ENCODE results near the gene GNG4. TPM values are rescaled to one million over a fixed set of nuclear protein-coding genes. Genes with fewer than 3 reads are reported as not detected.
"Not testable (repeated sequence)": the region's sequence is repeated elsewhere in the genome, so short reads cannot be mapped to it uniquely, and the experiment has no call there.

The GNG4 gene
- total and polyA plus RNA-seq, 12 donors: 0.04 to 0.15 (median 0.06) TPM; not detected in 9

DNA sequence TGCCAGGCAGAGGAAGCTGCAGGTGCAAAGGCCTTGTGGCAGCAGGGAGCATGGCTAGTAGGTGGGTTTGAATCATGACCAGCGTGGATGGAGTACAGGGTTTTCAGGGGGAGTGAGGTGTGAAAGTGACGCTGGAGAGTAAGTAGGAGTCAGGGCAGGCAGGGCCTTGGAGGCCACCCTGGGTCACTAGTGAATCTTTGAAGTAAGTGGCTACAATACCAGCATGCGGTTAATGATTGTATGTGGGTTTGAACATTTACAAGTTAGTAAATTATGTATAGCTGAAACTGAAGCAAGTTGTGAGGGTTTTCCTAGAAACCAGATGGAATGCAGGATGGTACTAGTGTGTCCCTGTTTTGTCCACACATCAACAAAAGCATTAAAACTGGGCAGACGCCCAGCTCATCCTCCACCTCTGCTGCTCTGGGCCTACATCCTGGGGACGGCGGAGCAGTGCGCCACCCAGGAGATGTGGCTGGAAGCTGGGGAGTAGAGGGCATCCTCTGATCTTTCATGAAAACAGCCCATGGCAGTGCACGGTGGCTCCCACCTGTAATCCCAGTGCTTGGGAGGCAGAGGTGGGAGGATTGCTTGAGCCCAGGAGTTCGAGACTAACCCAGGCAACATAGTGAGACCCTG lies 104.2 kb downstream of the GNG4 start:
- TF ChIP-seq, protein P1, sequence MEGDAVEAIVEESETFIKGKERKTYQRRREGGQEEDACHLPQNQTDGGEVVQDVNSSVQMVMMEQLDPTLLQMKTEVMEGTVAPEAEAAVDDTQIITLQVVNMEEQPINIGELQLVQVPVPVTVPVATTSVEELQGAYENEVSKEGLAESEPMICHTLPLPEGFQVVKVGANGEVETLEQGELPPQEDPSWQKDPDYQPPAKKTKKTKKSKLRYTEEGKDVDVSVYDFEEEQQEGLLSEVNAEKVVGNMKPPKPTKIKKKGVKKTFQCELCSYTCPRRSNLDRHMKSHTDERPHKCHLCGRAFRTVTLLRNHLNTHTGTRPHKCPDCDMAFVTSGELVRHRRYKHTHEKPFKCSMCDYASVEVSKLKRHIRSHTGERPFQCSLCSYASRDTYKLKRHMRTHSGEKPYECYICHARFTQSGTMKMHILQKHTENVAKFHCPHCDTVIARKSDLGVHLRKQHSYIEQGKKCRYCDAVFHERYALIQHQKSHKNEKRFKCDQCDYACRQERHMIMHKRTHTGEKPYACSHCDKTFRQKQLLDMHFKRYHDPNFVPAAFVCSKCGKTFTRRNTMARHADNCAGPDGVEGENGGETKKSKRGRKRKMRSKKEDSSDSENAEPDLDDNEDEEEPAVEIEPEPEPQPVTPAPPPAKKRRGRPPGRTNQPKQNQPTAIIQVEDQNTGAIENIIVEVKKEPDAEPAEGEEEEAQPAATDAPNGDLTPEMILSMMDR (IDR thresholded peaks at IDR 0.05): no peak
- Histone ChIP-seq H3K27ac (no peak overlapping the region), H3K27me3 (peaks cover 0 to 7% (median 0%) of the 10 kb centered on the region in 7 donors), H3K9me3 (no peaks in the 10 kb centered on the region), H3K36me3 (no peaks in the 10 kb centered on the region), H3K4me1 (no peaks in the 10 kb centered on the region), H3K4me3 (no peak overlapping the region)
- WGBS, 2 donors: 92 to 93% methylated on average over 9 of the region's 9 CpGs
- DNase-seq: no peak
- ATAC-seq: no peak
- intact Hi-C loops (cut with DNase I): no loop called here

DNA sequence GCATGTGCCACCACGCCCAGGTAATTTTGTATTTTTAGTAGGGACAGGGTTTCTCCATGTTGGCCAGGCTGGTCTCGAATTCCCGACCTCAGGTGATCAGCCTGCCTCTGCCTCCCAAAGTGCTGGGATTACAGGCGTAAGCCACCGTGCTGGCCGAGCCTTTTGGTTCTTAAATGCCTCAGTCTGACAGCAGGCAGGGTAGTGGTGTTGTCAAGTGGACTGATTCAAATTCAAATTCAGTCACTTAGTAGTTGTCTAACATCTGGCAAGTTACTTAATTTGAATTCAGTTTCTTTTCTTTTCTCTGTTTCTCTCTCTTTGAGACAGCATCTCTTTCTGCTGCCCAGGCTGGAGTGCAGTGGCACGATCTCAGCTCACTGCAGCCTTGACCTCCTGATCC lies 106.7 kb downstream of the GNG4 start:
- H3K4me3 ChIP-seq; H3K4me1 ChIP-seq; intact Hi-C loops (cut with DNase I); DNase-seq; H3K36me3 ChIP-seq; ATAC-seq; H3K27ac ChIP-seq; H3K9me3 ChIP-seq; H3K27me3 ChIP-seq: not testable (repeated sequence)
- WGBS, 2 donors: 80 to 82% methylated on average over 7 of the region's 7 CpGs

DNA sequence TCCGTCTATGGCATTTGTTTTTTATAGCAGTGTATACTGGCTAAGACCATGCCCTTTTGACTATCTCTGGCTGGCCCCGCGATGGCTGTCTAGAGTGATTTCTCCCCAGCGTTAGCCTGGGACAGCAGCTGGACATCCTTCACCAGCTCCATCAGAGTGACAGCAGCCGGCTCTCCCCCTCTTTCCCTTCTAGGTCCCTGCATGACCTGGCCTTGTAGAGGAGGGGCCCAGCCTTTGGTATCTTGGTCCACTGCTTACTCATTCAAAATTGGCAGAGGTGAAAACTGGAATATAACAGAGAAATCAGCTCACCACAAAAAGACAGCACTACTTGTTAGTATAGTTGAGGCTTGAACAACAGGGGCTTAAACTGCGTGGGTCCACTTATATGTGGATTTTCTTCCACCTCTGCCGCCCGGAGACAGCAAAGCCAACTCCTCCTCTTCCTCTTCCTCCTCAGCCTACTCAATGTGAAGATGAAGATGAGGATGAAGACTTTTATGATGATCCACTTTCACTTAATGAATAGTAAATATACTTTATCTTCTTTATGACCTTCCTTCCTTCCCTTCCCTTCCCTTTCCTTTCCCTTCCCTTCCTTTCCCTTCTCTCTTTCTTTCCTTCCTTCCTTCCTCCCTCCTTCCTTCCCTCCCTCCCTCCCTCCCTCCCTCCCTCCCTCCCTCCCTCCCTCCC lies 116.0 kb downstream of the GNG4 start:
- ATAC-seq (no peak), DNase-seq (no peak)
- no peaks in the 10 kb centered on the region for H3K36me3 ChIP-seq
- no peaks in the 10 kb centered on the region for H3K4me1 ChIP-seq
- TF ChIP-seq, protein P1 (IDR thresholded peaks at IDR 0.05): no peak
- H3K27me3 ChIP-seq: no peaks in the 10 kb centered on the region
- intact Hi-C loops (cut with DNase I): no loop called here
- no peak overlapping the region for H3K4me3 ChIP-seq
- no peaks in the 10 kb centered on the region for H3K9me3 ChIP-seq
- H3K27ac ChIP-seq: no peak overlapping the region
- WGBS, 2 donors: 55 to 58% methylated on average over 8 of the region's 8 CpGs

DNA sequence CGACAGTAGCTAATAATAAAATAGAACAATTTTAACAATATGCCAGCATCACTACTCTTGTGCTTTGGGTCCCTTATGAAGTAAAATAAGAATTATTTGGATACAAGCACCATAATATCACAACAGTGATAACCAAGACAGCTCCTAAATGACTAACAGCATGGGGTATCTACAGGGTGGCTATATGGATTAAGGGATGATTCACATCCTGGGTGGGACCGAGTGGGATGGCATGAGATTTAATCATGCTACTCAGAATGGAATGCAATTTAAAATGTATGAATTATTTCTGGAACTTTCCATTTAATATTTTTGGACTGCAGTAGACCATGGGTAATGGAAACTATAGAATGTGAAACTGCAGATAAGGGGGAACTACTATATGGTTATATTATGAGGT lies 117.2 kb downstream of the GNG4 start:
- H3K4me3 ChIP-seq: no peak overlapping the region
- intact Hi-C loops (cut with DNase I): no loop called here
- H3K27me3 ChIP-seq: no peaks in the 10 kb centered on the region
- no peaks in the 10 kb centered on the region for H3K9me3 ChIP-seq
- no peaks in the 10 kb centered on the region for H3K36me3 ChIP-seq
- 77 to 82% methylated on average over 2 of the region's 2 CpGs for WGBS, 2 donors
- DNase-seq (no peak), ATAC-seq (no peak)
- no peaks in the 10 kb centered on the region for H3K4me1 ChIP-seq
- TF ChIP-seq, protein P1 (IDR thresholded peaks at IDR 0.05): no peak
- no peak overlapping the region for H3K27ac ChIP-seq

DNA sequence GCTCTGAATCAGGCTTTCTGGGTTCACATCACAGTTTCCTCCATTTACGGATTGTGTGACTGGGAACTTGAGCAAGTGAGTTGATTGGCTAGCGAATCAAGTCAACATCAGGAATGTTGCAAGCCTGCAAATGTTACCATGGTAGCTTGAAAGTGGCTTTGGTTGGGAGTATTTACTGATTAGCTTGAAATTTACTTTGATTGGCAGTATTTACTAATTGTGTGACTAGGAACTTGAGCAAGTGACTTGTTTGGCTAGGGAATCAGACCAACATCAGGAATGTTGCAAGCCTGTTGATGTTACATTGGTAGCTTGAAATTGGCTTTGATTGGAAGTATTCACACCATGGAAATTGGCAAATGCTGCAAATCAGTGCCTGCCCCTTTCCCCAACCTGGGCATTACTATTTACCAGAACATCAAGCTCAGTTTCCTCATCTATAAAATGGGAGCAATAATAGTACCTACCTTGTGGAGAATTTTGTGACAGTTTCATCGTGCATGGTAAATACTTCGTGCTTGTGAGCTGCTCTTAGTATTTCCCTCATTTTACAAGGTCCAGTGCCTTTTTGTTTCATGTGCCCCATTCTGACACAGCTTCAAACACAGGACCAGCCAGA lies 122.3 kb downstream of the GNG4 start:
- no peaks in the 10 kb centered on the region for H3K9me3 ChIP-seq

More for the DNA sequence above, 122.3 kb downstream of the GNG4 start:
- H3K27ac ChIP-seq: no peak overlapping the region
- TF ChIP-seq, protein P1 (IDR thresholded peaks at IDR 0.05): no peak
- H3K27me3 ChIP-seq: no peaks in the 10 kb centered on the region
- no peak for ATAC-seq
- no peak for DNase-seq
- H3K4me1 ChIP-seq: no peaks in the 10 kb centered on the region
- intact Hi-C loops (cut with DNase I): no loop called here
- H3K4me3 ChIP-seq: no peak overlapping the region
- 87 to 88% methylated on average over 4 of the region's 4 CpGs for WGBS, 2 donors
- H3K36me3 ChIP-seq: no peaks in the 10 kb centered on the region

All from heart right ventricle (tissue), 16 donors.